Endothelial cell (in vitro differentiated cells): ENCODE data around the gene QSOX1. TPM values are rescaled to one million over a fixed set of nuclear protein-coding genes. Genes with fewer than 3 reads are reported as not detected.

Experiments
- DNase-seq: peaks from one replicate; pipeline ENCODE4 v3.0.0; 2021; ENCODE audit warnings: low spot score
- H3K27ac Mint-ChIP-seq: one replicate; pipeline ENCODE4 v1.8.0; 2021; ENCODE audit warnings: mixed read lengths, inconsistent platforms; ENCODE audit not compliant: unreplicated experiment
- H3K27me3 Mint-ChIP-seq: one replicate; pipeline ENCODE4 v1.8.0; 2021; ENCODE audit warnings: mild to moderate bottlenecking, moderate library complexity, mixed read lengths, inconsistent platforms; ENCODE audit not compliant: unreplicated experiment
- H3K36me3 Mint-ChIP-seq: one replicate; pipeline ENCODE4 v1.8.0; 2021; ENCODE audit warnings: mild to moderate bottlenecking, low read depth, mixed read lengths, inconsistent platforms; ENCODE audit not compliant: unreplicated experiment
- H3K4me1 Mint-ChIP-seq: one replicate; pipeline ENCODE4 v1.8.0; 2021; ENCODE audit warnings: mild to moderate bottlenecking, mixed read lengths, inconsistent platforms; ENCODE audit not compliant: unreplicated experiment
- H3K4me3 Mint-ChIP-seq: one replicate; pipeline ENCODE4 v1.8.0; 2021; ENCODE audit warnings: mild to moderate bottlenecking, mixed read lengths, inconsistent platforms; ENCODE audit not compliant: unreplicated experiment
- H3K9me3 Mint-ChIP-seq: one replicate; pipeline ENCODE4 v1.8.0; 2021; ENCODE audit warnings: mixed read lengths, inconsistent platforms; ENCODE audit not compliant: unreplicated experiment
- CTCF ChIP-seq: fragments of 200-600 bp; sonication (generic); IDR thresholded peaks from one replicate; pipeline ENCODE4 v1.5.0; 2021; ENCODE audit warnings: antibody characterized with exemption; ENCODE audit not compliant: unreplicated experiment
- total RNA-seq: library from RNA; stranded (reverse); fragmentation: NEBNext Ultra II Directional; extraction: Animal tissue kit (Norgen Biotek cat#: 25700); gene quantifications from one replicate; pipeline ENCODE4 v1.2.1, GENCODE V29; 2021; ENCODE audit not compliant: unreplicated experiment

The QSOX1 gene
- total RNA-seq, 1 donor from 2014 or later = 199 TPM

- Mint-ChIP-seq H3K27ac (peak overlapping the region; percentile 25), H3K4me1 (peaks cover 8% of the 10 kb centered on the region), H3K4me3 (no peak overlapping the region)
Observed at GRCh38 chr1:180116964-180117763, 37.5 kb upstream of the QSOX1 start.

GRCh38 chr1:180117764-180118116, 36.9 kb upstream of the QSOX1 start:
- H3K36me3 Mint-ChIP-seq = peaks cover 6% of the 10 kb centered on the region
- DNase-seq = no peak
- no peaks in the 10 kb centered on the region for H3K9me3 Mint-ChIP-seq
- H3K27me3 Mint-ChIP-seq = peaks cover 1% of the 10 kb centered on the region
- peaks cover 8% of the 10 kb centered on the region for H3K4me1 Mint-ChIP-seq
- H3K4me3 Mint-ChIP-seq = no peak overlapping the region
- no peak overlapping the region for H3K27ac Mint-ChIP-seq
- TF ChIP-seq CTCF = no peak

More at GRCh38 chr1:180116964-180117763, 37.5 kb upstream of the QSOX1 start:
- H3K36me3 Mint-ChIP-seq = peaks cover 12% of the 10 kb centered on the region
- peaks cover 1% of the 10 kb centered on the region for H3K27me3 Mint-ChIP-seq
- no peak for TF ChIP-seq CTCF
- no peak for DNase-seq
- no peaks in the 10 kb centered on the region for H3K9me3 Mint-ChIP-seq

- DNase-seq = no peak
- no peak overlapping the region for H3K4me3 Mint-ChIP-seq
- H3K36me3 Mint-ChIP-seq = peaks cover 5% of the 10 kb centered on the region
- H3K9me3 Mint-ChIP-seq = no peaks in the 10 kb centered on the region
- no peak for TF ChIP-seq CTCF
- H3K4me1 Mint-ChIP-seq = peaks cover 8% of the 10 kb centered on the region
- H3K27ac Mint-ChIP-seq = no peak overlapping the region
- peaks cover 1% of the 10 kb centered on the region for H3K27me3 Mint-ChIP-seq
Observed at GRCh38 chr1:180119837-180120236, 34.8 kb upstream of the QSOX1 start.

GRCh38 chr1:180123463-180123936, 31.2 kb upstream of the QSOX1 start:
- no peaks in the 10 kb centered on the region for H3K9me3 Mint-ChIP-seq
- H3K4me1 Mint-ChIP-seq = no peaks in the 10 kb centered on the region
- no peak for TF ChIP-seq CTCF
- no peak overlapping the region for H3K27ac Mint-ChIP-seq
- DNase-seq = no peak
- H3K27me3 Mint-ChIP-seq = peaks cover 4% of the 10 kb centered on the region
- no peak overlapping the region for H3K4me3 Mint-ChIP-seq
- H3K36me3 Mint-ChIP-seq = no peaks in the 10 kb centered on the region

- Mint-ChIP-seq H3K27me3 (peaks cover 7% of the 10 kb centered on the region), H3K27ac (no peak overlapping the region), H3K4me1 (no peaks in the 10 kb centered on the region), H3K4me3 (no peak overlapping the region), H3K9me3 (no peaks in the 10 kb centered on the region), H3K36me3 (no peaks in the 10 kb centered on the region)
- no peak for DNase-seq
- no peak for TF ChIP-seq CTCF
Observed at GRCh38 chr1:180130651-180131050, 24.0 kb upstream of the QSOX1 start.
